Activated T-cell treated with anti-CD3 and anti-CD28 coated beads, Interleukin-2, amount 50 U/mL, for 1 hour (primary cell): ENCODE data around the gene SAMD9L.

Experiments
- DNase-seq: peaks from one replicate; pipeline ENCODE4 v3.0.0-alpha.2; 2020

SAMD9L gene

GRCh38 chr7:93148144-93148543, at the start of gene SAMD9L:
SAMD9L (minus strand) TSS chr7:93148385; CDS start chr7:93135971, 12,414 bp downstream.
- no peak for DNase-seq

GRCh38 chr7:93196336-93196735, 48.2 kb upstream of the SAMD9L start:
- no peak for DNase-seq

- DNase-seq: no peak
These were observed 46.2 kb upstream of the SAMD9L start for GRCh38 chr7:93194386-93194785.

GRCh38 chr7:93188870-93189634, 40.9 kb upstream of the SAMD9L start:
- no peak for DNase-seq

GRCh38 chr7:93185303-93186027, 37.3 kb upstream of the SAMD9L start:
- DNase-seq: no peak

GRCh38 chr7:93179173-93179572, 31.0 kb upstream of the SAMD9L start:
- no peak for DNase-seq

GRCh38 chr7:93178213-93178612, 30.0 kb upstream of the SAMD9L start:
- no peak for DNase-seq

GRCh38 chr7:93176992-93177580, 28.9 kb upstream of the SAMD9L start:
- no peak for DNase-seq

GRCh38 chr7:93175219-93175618, 27.0 kb upstream of the SAMD9L start:
- DNase-seq: no peak

- no peak for DNase-seq
These were observed 24.5 kb upstream of the SAMD9L start for GRCh38 chr7:93172683-93173082.

- DNase-seq: no peak
These were observed 23.5 kb upstream of the SAMD9L start for GRCh38 chr7:93171606-93172226.

- DNase-seq: no peak
These were observed 17.3 kb upstream of the SAMD9L start for GRCh38 chr7:93165447-93165846.

- no peak for DNase-seq
These were observed 16.6 kb upstream of the SAMD9L start for GRCh38 chr7:93164766-93165165.

GRCh38 chr7:93161181-93161762, 13.1 kb upstream of the SAMD9L start:
- DNase-seq: no peak

GRCh38 chr7:93160410-93160809, 12.2 kb upstream of the SAMD9L start:
- DNase-seq: no peak

- no peak for DNase-seq
These were observed 11.3 kb upstream of the SAMD9L start for GRCh38 chr7:93159490-93159889.

- DNase-seq: no peak
These were observed 8.7 kb upstream of the SAMD9L start for GRCh38 chr7:93156884-93157283.

GRCh38 chr7:93150200-93150835, 2.1 kb upstream of the SAMD9L start:
- DNase-seq: no peak

GRCh38 chr7:93148727-93149126, 542 bp upstream of the SAMD9L start:
- no peak for DNase-seq

- peak; percentile 31 for DNase-seq
These were observed 822 bp downstream of the SAMD9L start for GRCh38 chr7:93147363-93147762.

GRCh38 chr7:93146472-93147141, 1.6 kb downstream of the SAMD9L start:
- DNase-seq: no peak

- DNase-seq: no peak
These were observed 2.1 kb downstream of the SAMD9L start for GRCh38 chr7:93146036-93146435.
